Stimulated activated naive CD4-positive, alpha-beta T cell (primary cell): Measurements from ENCODE around the gene CFAP46.
"Not testable (repeated sequence)": the region's sequence is repeated elsewhere in the genome, so short reads cannot be mapped to it uniquely, and the experiment has no call there.

ENCODE experiments used
- DNase-seq, 6 experiments: peaks; one replicate each; lab custom pipeline; 2025; lab: John Stamatoyannopoulos, UW

CFAP46 gene

GRCh38 chr10:132843276-132843675 is 99.1 kb downstream of the CFAP46 start:
- DNase-seq = not testable (repeated sequence)

GRCh38 chr10:132842397-132842796 is 100.0 kb downstream of the CFAP46 start:
- DNase-seq = no peak

- DNase-seq = no peak
Measured at GRCh38 chr10:132841615-132841975, 100.8 kb downstream of the CFAP46 start.

GRCh38 chr10:132840698-132841614 is 101.4 kb downstream of the CFAP46 start:
- no peak for DNase-seq

GRCh38 chr10:132839061-132839460 is 103.3 kb downstream of the CFAP46 start:
- DNase-seq = no peak

- DNase-seq = no peak
Measured at GRCh38 chr10:132838346-132838970, 103.9 kb downstream of the CFAP46 start.

- DNase-seq = no peak
Measured at GRCh38 chr10:132837905-132838304, 104.5 kb downstream of the CFAP46 start.

GRCh38 chr10:132836832-132837540 is 105.4 kb downstream of the CFAP46 start:
- peak in 5 of 6 experiments; percentile 6 to 58 (median 38) for DNase-seq

GRCh38 chr10:132836248-132836831 is 106.0 kb downstream of the CFAP46 start:
- DNase-seq = no peak

- no peak for DNase-seq
Measured at GRCh38 chr10:132835848-132836233, 106.5 kb downstream of the CFAP46 start.

GRCh38 chr10:132834891-132835847 is 107.2 kb downstream of the CFAP46 start:
- no peak for DNase-seq

- no peak for DNase-seq
Measured at GRCh38 chr10:132834311-132834761, 108.0 kb downstream of the CFAP46 start.

GRCh38 chr10:132833421-132834111 is 108.8 kb downstream of the CFAP46 start:
- DNase-seq = no peak

- DNase-seq = no peak
Measured at GRCh38 chr10:132832186-132832969, 110.0 kb downstream of the CFAP46 start.

GRCh38 chr10:132829403-132829802 is 113.0 kb downstream of the CFAP46 start:
- no peak for DNase-seq

GRCh38 chr10:132828681-132829080 is 113.7 kb downstream of the CFAP46 start:
- no peak for DNase-seq

- DNase-seq = no peak
Measured at GRCh38 chr10:132827861-132828539, 114.4 kb downstream of the CFAP46 start.

- no peak for DNase-seq
Measured at GRCh38 chr10:132827423-132827789, 115.0 kb downstream of the CFAP46 start.
